ENCODE data around the gene ZNF451. TPM values are rescaled to one million over a fixed set of nuclear protein-coding genes. Genes with fewer than 3 reads are reported as not detected.

The ZNF451 gene
- total and polyA plus RNA-seq, 4 donors = 9.1 to 133 (median 27.1) TPM

DNA sequence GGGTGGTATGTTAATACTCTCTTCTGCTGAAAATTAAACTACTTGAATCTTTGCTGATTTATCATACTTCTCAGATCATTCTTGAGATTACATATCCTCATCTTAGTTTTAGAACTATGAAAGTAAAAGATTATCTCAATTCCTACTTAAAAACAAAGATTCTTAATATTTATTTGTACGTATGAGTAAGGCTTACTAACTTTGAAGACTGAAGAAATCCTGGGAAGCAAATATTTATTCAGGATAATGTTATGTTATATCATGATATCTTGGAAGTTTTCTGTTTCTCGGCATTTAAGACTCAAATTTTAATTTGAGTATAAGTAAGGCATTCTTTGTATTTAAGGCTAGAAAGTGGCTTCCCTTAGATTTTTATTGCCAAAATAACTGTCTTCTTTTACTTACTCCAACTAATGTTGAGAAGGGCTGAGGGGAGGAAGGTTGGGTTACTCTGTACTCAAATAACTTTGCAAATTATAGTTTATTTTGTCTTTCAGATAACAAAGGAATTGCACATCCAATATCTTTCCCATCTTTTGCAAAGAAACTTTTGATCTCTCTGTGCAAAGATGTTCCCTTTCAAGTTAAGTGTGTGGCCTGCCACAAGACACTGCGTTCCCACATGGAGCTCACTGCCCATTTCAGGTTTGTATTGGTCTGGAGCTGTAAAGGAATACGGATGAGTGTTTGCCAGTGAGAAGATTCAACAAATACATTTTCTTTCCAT, 51.6 kb downstream of the ZNF451 start:
- TF ChIP-seq, protein P1, sequence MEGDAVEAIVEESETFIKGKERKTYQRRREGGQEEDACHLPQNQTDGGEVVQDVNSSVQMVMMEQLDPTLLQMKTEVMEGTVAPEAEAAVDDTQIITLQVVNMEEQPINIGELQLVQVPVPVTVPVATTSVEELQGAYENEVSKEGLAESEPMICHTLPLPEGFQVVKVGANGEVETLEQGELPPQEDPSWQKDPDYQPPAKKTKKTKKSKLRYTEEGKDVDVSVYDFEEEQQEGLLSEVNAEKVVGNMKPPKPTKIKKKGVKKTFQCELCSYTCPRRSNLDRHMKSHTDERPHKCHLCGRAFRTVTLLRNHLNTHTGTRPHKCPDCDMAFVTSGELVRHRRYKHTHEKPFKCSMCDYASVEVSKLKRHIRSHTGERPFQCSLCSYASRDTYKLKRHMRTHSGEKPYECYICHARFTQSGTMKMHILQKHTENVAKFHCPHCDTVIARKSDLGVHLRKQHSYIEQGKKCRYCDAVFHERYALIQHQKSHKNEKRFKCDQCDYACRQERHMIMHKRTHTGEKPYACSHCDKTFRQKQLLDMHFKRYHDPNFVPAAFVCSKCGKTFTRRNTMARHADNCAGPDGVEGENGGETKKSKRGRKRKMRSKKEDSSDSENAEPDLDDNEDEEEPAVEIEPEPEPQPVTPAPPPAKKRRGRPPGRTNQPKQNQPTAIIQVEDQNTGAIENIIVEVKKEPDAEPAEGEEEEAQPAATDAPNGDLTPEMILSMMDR (IDR thresholded peaks at IDR 0.05; ENCODE audit: control extremely low read depth, extremely low read depth) = no peak
- Histone ChIP-seq H3K9me3 (ENCODE audit: control insufficient read depth in 4 of 4, insufficient read depth in 3 of 4, low read length in 3 of 4) (no peaks in the 10 kb centered on the region), H3K4me1 (ENCODE audit: control insufficient read depth in 5 of 5, insufficient read depth in 5 of 5, low read length in 5 of 5) (no peaks in the 10 kb centered on the region), H3K4me3 (no peak overlapping the region), H3K9ac (ENCODE audit: insufficient read depth in 1 of 2, low read length in 2 of 2) (no peak overlapping the region), H3K36me3 (ENCODE audit: control insufficient read depth in 4 of 4, insufficient read depth in 4 of 4, low read length in 4 of 4) (peaks cover 0 to 18% (median 11%) of the 10 kb centered on the region in 4 donors), H3K27me3 (ENCODE audit: control insufficient read depth in 3 of 3, insufficient read depth in 3 of 3, low read length in 2 of 3) (no peaks in the 10 kb centered on the region), H3K27ac (ENCODE audit: low read depth in 1 of 2, low read length in 1 of 2) (no peak overlapping the region)
- ATAC-seq (ENCODE audit: insufficient read depth, low FRiP score) (no peak), DNase-seq (no peak)
- WGBS, 2 donors = 94 to 97% methylated on average over 4 of the region's 4 CpGs

DNA sequence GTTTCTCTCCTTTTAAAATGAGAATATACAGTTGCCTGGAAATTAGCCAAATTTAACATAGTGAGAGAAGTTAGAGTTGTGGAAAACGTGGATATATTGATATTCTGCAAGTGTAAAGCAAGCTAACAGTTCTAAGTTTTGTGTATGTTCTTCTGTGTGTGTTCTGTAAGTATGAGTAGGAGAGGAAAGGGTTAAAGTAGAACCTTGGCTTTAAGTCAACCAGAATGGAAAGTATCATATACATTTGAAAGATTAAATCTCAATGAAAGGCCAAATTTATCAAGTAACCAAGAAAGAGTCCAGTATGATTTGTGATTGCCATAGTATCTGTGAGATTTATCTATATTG, 52.2 kb downstream of the ZNF451 start:
- no peak overlapping the region for H3K9ac ChIP-seq (ENCODE audit: insufficient read depth in 1 of 2, low read length in 2 of 2)
- H3K36me3 ChIP-seq (ENCODE audit: control insufficient read depth in 4 of 4, insufficient read depth in 4 of 4, low read length in 4 of 4) = peaks cover 0 to 17% (median 10%) of the 10 kb centered on the region in 4 donors
- no peaks in the 10 kb centered on the region for H3K9me3 ChIP-seq (ENCODE audit: control insufficient read depth in 4 of 4, insufficient read depth in 3 of 4, low read length in 3 of 4)
- no peak for ATAC-seq (ENCODE audit: insufficient read depth, low FRiP score)
- H3K4me1 ChIP-seq (ENCODE audit: control insufficient read depth in 5 of 5, insufficient read depth in 5 of 5, low read length in 5 of 5) = no peaks in the 10 kb centered on the region
- TF ChIP-seq, protein P1 (IDR thresholded peaks at IDR 0.05; ENCODE audit: control extremely low read depth, extremely low read depth) = no peak
- no peak for DNase-seq
- 81 to 95% methylated on average over 1 of the region's 1 CpG for WGBS, 2 donors
- H3K4me3 ChIP-seq = no peak overlapping the region
- H3K27me3 ChIP-seq (ENCODE audit: control insufficient read depth in 3 of 3, insufficient read depth in 3 of 3, low read length in 2 of 3) = no peaks in the 10 kb centered on the region
- no peak overlapping the region for H3K27ac ChIP-seq (ENCODE audit: low read depth in 1 of 2, low read length in 1 of 2)

DNA sequence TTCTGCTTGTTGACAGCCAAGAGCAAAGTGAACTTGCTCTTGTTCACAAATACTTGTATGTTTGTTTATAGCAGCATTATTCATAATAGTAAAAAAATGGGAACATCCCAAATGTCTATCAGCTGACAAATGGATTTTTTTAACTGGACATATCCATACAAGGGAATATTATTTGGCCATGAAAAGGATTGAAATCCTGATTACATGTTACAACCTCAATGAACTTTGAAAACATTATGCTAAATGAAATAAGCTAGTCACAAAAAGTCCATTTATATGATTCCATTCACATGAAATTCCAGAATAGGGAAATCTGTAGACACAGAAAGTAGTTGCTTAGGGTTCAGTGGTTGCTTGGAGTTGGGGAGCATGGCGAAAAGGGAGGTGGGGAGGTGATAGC, 53.7 kb downstream of the ZNF451 start:
- no peaks in the 10 kb centered on the region for H3K9me3 ChIP-seq (ENCODE audit: control insufficient read depth in 4 of 4, insufficient read depth in 3 of 4, low read length in 3 of 4)
- no peaks in the 10 kb centered on the region for H3K4me1 ChIP-seq (ENCODE audit: control insufficient read depth in 5 of 5, insufficient read depth in 5 of 5, low read length in 5 of 5)
- 100% methylated on average over 1 of the region's 1 CpG for WGBS, 2 donors
- no peak overlapping the region for H3K4me3 ChIP-seq
- H3K9ac ChIP-seq (ENCODE audit: insufficient read depth in 1 of 2, low read length in 2 of 2) = no peak overlapping the region
- ATAC-seq (ENCODE audit: insufficient read depth, low FRiP score) = no peak
- DNase-seq = no peak
- H3K27me3 ChIP-seq (ENCODE audit: control insufficient read depth in 3 of 3, insufficient read depth in 3 of 3, low read length in 2 of 3) = no peaks in the 10 kb centered on the region
- peaks cover 5 to 22% (median 13%) of the 10 kb centered on the region in 4 donors for H3K36me3 ChIP-seq (ENCODE audit: control insufficient read depth in 4 of 4, insufficient read depth in 4 of 4, low read length in 4 of 4)
- no peak overlapping the region for H3K27ac ChIP-seq (ENCODE audit: low read depth in 1 of 2, low read length in 1 of 2)
- TF ChIP-seq, protein P1 (IDR thresholded peaks at IDR 0.05; ENCODE audit: control extremely low read depth, extremely low read depth) = no peak

DNA sequence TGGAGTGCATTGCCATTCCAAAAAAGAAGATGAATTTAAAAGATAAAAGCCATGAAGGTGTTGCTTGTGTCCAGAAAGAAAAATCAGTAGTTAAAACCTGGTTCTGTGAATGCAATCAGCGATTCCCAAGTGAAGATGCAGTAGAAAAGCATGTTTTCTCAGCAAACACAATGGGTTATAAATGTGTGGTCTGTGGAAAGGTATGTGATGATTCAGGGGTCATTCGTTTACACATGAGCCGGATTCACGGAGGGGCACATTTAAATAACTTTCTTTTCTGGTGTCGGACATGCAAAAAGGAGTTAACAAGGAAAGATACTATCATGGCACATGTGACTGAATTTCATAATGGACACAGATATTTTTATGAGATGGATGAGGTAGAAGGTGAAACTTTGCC, 57.4 kb downstream of the ZNF451 start:
- Histone ChIP-seq H3K27ac (ENCODE audit: low read depth in 1 of 2, low read length in 1 of 2) (no peak overlapping the region), H3K9ac (ENCODE audit: insufficient read depth in 1 of 2, low read length in 2 of 2) (no peak overlapping the region), H3K4me1 (ENCODE audit: control insufficient read depth in 5 of 5, insufficient read depth in 5 of 5, low read length in 5 of 5) (no peaks in the 10 kb centered on the region), H3K4me3 (no peak overlapping the region), H3K27me3 (ENCODE audit: control insufficient read depth in 3 of 3, insufficient read depth in 3 of 3, low read length in 2 of 3) (no peaks in the 10 kb centered on the region), H3K9me3 (ENCODE audit: control insufficient read depth in 4 of 4, insufficient read depth in 3 of 4, low read length in 3 of 4) (no peaks in the 10 kb centered on the region), H3K36me3 (ENCODE audit: control insufficient read depth in 4 of 4, insufficient read depth in 4 of 4, low read length in 4 of 4) (peaks cover 5 to 20% (median 11%) of the 10 kb centered on the region in 4 donors)
- WGBS, 2 donors = 97 to 98% methylated on average over 5 of the region's 5 CpGs
- DNase-seq (no peak), ATAC-seq (ENCODE audit: insufficient read depth, low FRiP score) (no peak)
- TF ChIP-seq, protein P1 (IDR thresholded peaks at IDR 0.05; ENCODE audit: control extremely low read depth, extremely low read depth) = no peak

All from lung (tissue), 12 donors.